GM12878 (cell line): Measurements from ENCODE around the gene MAGT1. TPM values are rescaled to one million over a fixed set of nuclear protein-coding genes. Genes with fewer than 3 reads are reported as not detected.

Experiments used
- ATAC-seq: fragments of 200-7000 bp; cut with Tn5 transposase; 3 replicates; pipeline ENCODE4 v1.9.1; 2020; ENCODE audit warnings: mild to moderate bottlenecking, moderate library complexity
- BruUV-seq: library from RNA; stranded (reverse); fragments of 400-500 nt; replicated peaks from 2 replicates; lab custom pipeline; 2021; lab: Mats Ljungman, UMichigan
- CTCF ChIA-PET: fragments of 300-600 bp; sonication (Branson Sonifier 250); formaldehyde crosslinking; extraction: SDS; loops from one replicate; lab custom pipeline; 2021; ENCODE audit warnings: inconsistent platforms; lab: Yijun Ruan, JAX
- POLR2A ChIA-PET: fragments of 350-600 bp; formaldehyde crosslinking; extraction: SDS; loops from one replicate; lab custom pipeline; 2021; ENCODE audit warnings: inconsistent platforms; lab: Charles Lee
- RAD21 ChIA-PET: fragments of 300-600 bp; sonication (Branson Sonifier 250); formaldehyde crosslinking; loops from one replicate; lab custom pipeline; 2023; ENCODE audit warnings: antibody characterized with exemption; ENCODE audit not compliant: unreplicated experiment; lab: Charles Lee
- SMC1A ChIA-PET: fragments of 300-600 bp; sonication (Branson Sonifier 250); formaldehyde crosslinking; loops from one replicate; lab custom pipeline; 2023; ENCODE audit not compliant: unreplicated experiment, uncharacterized antibody; lab: Charles Lee
- DNase-seq: peaks from one replicate; pipeline ENCODE4 v3.0.0-alpha.2; 2011; ENCODE audit warnings: low read depth, low spot score
- FAIRE-seq: peaks from 3 replicates; lab custom pipeline; 2011; peaks lifted over from hg19 to GRCh38; lab: Jason Lieb, UNC
- H2AFZ ChIP-seq: 2 replicates; pipeline ENCODE4 v1.6.0; 2011; ENCODE audit warnings: low read depth, low read length, control low read depth; ENCODE audit not compliant: control insufficient read depth
- H3K27ac ChIP-seq: 2 replicates; pipeline ENCODE4 v1.5.1; 2011; ENCODE audit warnings: control low read depth; ENCODE audit not compliant: control insufficient read depth, insufficient read depth
- H3K27me3 ChIP-seq, 2 experiments: replicated peaks in 1 of 2; 2 replicates each; pipeline versions ENCODE4 v1.6.0 to v1.6.1; 2011; ENCODE audit warnings: low read length in 1 of 2; ENCODE audit not compliant: control insufficient read depth in 2 of 2, insufficient read depth in 2 of 2
- H3K36me3 ChIP-seq, 2 experiments: 2 replicates each; pipeline ENCODE4 v1.5.1; 2011; ENCODE audit warnings: low read length in 1 of 2; ENCODE audit not compliant: control insufficient read depth in 2 of 2, insufficient read depth in 2 of 2
- H3K4me1 ChIP-seq: 2 replicates; pipeline ENCODE4 v1.6.1; 2011; ENCODE audit warnings: mild to moderate bottlenecking, low read length, moderate library complexity, mixed read lengths; ENCODE audit not compliant: control insufficient read depth, insufficient read depth
- H3K4me2 ChIP-seq: 2 replicates; pipeline ENCODE4 v1.6.0; 2011; ENCODE audit warnings: control low read depth; ENCODE audit not compliant: control insufficient read depth, insufficient read depth
- H3K4me3 ChIP-seq: fragments of 200-600 bp; sonication (generic); 2 replicates; pipeline ENCODE4 v1.5.1; 2016
- H3K79me2 ChIP-seq: 2 replicates; pipeline ENCODE4 v1.6.0; 2011; ENCODE audit warnings: low read length; ENCODE audit not compliant: control insufficient read depth, insufficient read depth
- H3K9ac ChIP-seq: 2 replicates; pipeline ENCODE4 v1.8.0; 2011; ENCODE audit warnings: low read length, control low read depth, mixed read lengths; ENCODE audit not compliant: control insufficient read depth, insufficient read depth
- H3K9me3 ChIP-seq: replicated peaks from 3 replicates; pipeline ENCODE4 v1.5.1; 2011; ENCODE audit warnings: mild to moderate bottlenecking, low read length; ENCODE audit not compliant: control insufficient read depth, insufficient read depth
- H4K20me1 ChIP-seq: 2 replicates; pipeline ENCODE4 v1.6.0; 2011; ENCODE audit not compliant: control insufficient read depth, insufficient read depth
- DPF2 ChIP-seq: fragments of 450-650 bp; IDR thresholded peaks from 2 replicates; pipeline ENCODE4 v1.6.1; 2017; ENCODE audit warnings: mild to moderate bottlenecking
- FOXK2 ChIP-seq: fragments of 450-650 bp; IDR thresholded peaks from 2 replicates; pipeline ENCODE4 v1.6.1; 2017; ENCODE audit warnings: mild to moderate bottlenecking, moderate library complexity
- GATAD2B ChIP-seq: fragments of 450-650 bp; conservative IDR thresholded peaks from 2 replicates; pipeline ENCODE4 v1.6.1; 2017; ENCODE audit warnings: low read depth, mild to moderate bottlenecking, moderate library complexity
- NR2F1 ChIP-seq: fragments of 450-650 bp; conservative IDR thresholded peaks from 2 replicates; pipeline ENCODE4 v1.6.1; 2017; ENCODE audit warnings: mild to moderate bottlenecking
- PAX8 ChIP-seq: fragments of 450-650 bp; IDR thresholded peaks from 2 replicates; pipeline ENCODE4 v1.6.1; 2017; ENCODE audit warnings: mild to moderate bottlenecking, moderate library complexity
- TAF1 ChIP-seq: IDR thresholded peaks from 2 replicates; pipeline ENCODE4 v1.6.1; 2011; ENCODE audit warnings: mild to moderate bottlenecking, low read depth, low read length, borderline replicate concordance
- TBL1XR1 ChIP-seq: IDR thresholded peaks from 2 replicates; pipeline ENCODE4 v1.6.1; 2012; ENCODE audit warnings: low read depth, low read length, improper control_type of control experiment
- WGBS: methylation state at CpG from one replicate; pipeline ENCODE4 v1.1.6; 2016; ENCODE audit warnings: low lambda C conversion rate; ENCODE audit not compliant: insufficient replicate concordance, insufficient coverage; ENCODE audit errors: missing lambda C conversion rate; 5-methylcytosine and 5-hydroxymethylcytosine counted together
- in situ Hi-C: fragments of 300-500 bp; cut with MboI; formaldehyde crosslinking; loops from 9 replicates; pipeline ENCODE4 v1.14.3; 2018; ENCODE audit warnings: mixed read lengths
- intact Hi-C: fragments of 100-400 bp; cut with micrococcal nuclease; formaldehyde crosslinking; loops from one replicate; pipeline ENCODE4 v1.14.2; 2022; ENCODE audit not compliant: unreplicated experiment
- polyA plus RNA-seq, 11 experiments: library from polyadenylated mRNA; depleted of rRNA in 4 of 11; unstranded in 6 of 11; stranded (reverse) in 5 of 11; fragments of >200 nt; fragmentation: Nextera tagmentation in 4 of 11; fragmentation: Illumina TruSeq in 1 of 11; extraction: Ambion mirVana in 4 of 11; extraction: Trizol in 1 of 11; gene quantifications; 1 replicate in 1 of 11; 2 replicates in 10 of 11; pipeline versions ENCODE4 v1.2.1 to v1.2.3, GENCODE V29; 2011 to 2016; ENCODE audit warnings: inconsistent platforms in 2 of 11, missing spikeins in 2 of 11, low read depth in 1 of 11
- total RNA-seq, 4 experiments: library from RNA; depleted of rRNA in 3 of 4; stranded (reverse); fragments of >200 nt in 3 of 4; fragmentation: Illumina TruSeq in 1 of 4; extraction: Trizol in 1 of 4; gene quantifications; 2 replicates each; pipeline versions ENCODE4 v1.2.1 to v1.2.3, GENCODE V29; 2013 to 2021
- TF ChIP-seq, protein P1 (sequence below): fragments of 450-650 bp; IDR thresholded peaks from 2 replicates; pipeline ENCODE4 v1.6.1; 2017; ENCODE audit warnings: antibody characterized with exemption, mild to moderate bottlenecking, moderate library complexity
- TF ChIP-seq, protein P2 (sequence below): fragments of 450-650 bp; IDR thresholded peaks from 2 replicates; pipeline ENCODE4 v1.6.1; 2017; ENCODE audit warnings: borderline replicate concordance
- TF ChIP-seq, protein P3 (sequence below): fragments of 450-650 bp; IDR thresholded peaks from 2 replicates; pipeline ENCODE4 v1.6.1; 2017; ENCODE audit warnings: mild to moderate bottlenecking, moderate library complexity

Gene MAGT1
- total and polyA plus RNA-seq, 10 of the 15 experiments (the other 5 are each of a cell fraction or from before 2014, with no cell fraction given), result 28.0 to 59.1 (median 47.9) TPM

DNA sequence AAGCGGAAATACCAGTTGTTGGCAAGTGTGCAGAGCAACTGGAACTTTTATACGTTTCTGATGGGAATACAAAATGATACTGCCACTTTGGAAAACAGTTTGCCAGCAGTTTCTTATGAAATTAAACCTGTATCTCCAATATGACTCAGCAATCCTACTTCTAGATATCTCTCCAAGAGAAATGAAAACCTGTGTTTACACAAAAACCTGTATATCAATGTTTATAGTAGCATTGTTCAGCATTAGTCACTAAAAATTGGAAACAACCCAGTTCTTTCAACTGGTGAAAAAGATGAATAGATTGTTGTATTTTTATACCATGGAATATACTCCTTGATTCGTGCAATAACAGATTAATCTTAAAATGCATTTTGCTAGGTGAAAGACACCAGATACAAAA lies 42.1 kb upstream of the MAGT1 start:
- ATAC-seq (no peak), FAIRE-seq (no peak), DNase-seq (no peak)
- Histone ChIP-seq H3K79me2 (no peaks in the 10 kb centered on the region), H3K27me3 (no peaks in the 10 kb centered on the region), H3K9ac (no peak overlapping the region), H3K9me3 (no peaks in the 10 kb centered on the region), H3K27ac (no peak overlapping the region), H3K36me3 (no peaks in the 10 kb centered on the region), H3K4me2 (no peak overlapping the region), H3K4me3 (no peak overlapping the region), H2AFZ (no peak overlapping the region), H3K4me1 (no peaks in the 10 kb centered on the region), H4K20me1 (no peaks in the 10 kb centered on the region)
- RAD21 ChIA-PET, result no interaction called here
- POLR2A ChIA-PET, result no interaction called here
- BruUV-seq, result no TSS peak
- CTCF ChIA-PET, result no interaction called here
- in situ Hi-C loops (no loop called here), intact Hi-C loops (no loop called here)
- 44% methylated on average over 3 of the region's 3 CpGs for WGBS
- SMC1A ChIA-PET, result interaction anchor here (0.9 kb wide), 1 partner anchor 26 kb away, joined by 3 read pairs; no protein-coding TSS in a partner anchor
- TF ChIP-seq, protein P1, sequence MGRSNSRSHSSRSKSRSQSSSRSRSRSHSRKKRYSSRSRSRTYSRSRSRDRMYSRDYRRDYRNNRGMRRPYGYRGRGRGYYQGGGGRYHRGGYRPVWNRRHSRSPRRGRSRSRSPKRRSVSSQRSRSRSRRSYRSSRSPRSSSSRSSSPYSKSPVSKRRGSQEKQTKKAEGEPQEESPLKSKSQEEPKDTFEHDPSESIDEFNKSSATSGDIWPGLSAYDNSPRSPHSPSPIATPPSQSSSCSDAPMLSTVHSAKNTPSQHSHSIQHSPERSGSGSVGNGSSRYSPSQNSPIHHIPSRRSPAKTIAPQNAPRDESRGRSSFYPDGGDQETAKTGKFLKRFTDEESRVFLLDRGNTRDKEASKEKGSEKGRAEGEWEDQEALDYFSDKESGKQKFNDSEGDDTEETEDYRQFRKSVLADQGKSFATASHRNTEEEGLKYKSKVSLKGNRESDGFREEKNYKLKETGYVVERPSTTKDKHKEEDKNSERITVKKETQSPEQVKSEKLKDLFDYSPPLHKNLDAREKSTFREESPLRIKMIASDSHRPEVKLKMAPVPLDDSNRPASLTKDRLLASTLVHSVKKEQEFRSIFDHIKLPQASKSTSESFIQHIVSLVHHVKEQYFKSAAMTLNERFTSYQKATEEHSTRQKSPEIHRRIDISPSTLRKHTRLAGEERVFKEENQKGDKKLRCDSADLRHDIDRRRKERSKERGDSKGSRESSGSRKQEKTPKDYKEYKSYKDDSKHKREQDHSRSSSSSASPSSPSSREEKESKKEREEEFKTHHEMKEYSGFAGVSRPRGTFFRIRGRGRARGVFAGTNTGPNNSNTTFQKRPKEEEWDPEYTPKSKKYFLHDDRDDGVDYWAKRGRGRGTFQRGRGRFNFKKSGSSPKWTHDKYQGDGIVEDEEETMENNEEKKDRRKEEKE, result no peak
- TF ChIP-seq, all 136 proteins: peak for 0

DNA sequence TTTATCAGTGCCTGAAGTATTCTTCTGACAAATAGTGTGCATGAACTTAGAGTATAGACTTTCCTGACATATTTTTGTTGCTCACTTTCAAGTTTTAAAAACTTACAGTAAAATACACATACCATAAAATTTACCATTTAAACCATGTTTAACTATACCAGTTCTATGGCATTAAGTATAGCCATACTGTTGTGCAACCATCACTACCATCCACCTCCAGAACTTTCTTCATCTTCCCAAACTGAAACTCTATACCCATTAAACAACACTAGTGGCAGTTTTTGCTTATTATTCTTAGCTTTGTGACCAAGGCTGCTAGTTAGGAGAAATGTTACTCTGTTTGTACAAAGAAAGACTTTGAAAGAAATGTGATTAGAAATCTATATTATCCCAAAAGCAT lies 41.1 kb upstream of the MAGT1 start:
- H4K20me1 ChIP-seq, result no peaks in the 10 kb centered on the region
- H3K4me3 ChIP-seq, result no peak overlapping the region
- H3K9ac ChIP-seq, result no peak overlapping the region
- BruUV-seq, result no TSS peak
- no peaks in the 10 kb centered on the region for H3K4me1 ChIP-seq
- H3K9me3 ChIP-seq, result no peaks in the 10 kb centered on the region
- H2AFZ ChIP-seq, result no peak overlapping the region
- ChIA-PET RAD21 (interaction anchor here (1.1 kb wide), 1 partner anchor 24 kb away, joined by 3 read pairs; no protein-coding TSS in a partner anchor), SMC1A (interaction anchor here (0.9 to 1.5 kb wide), 3 partner anchors 8 to 89 kb away, joined by 3 to 4 read pairs (median 4); no protein-coding TSS in a partner anchor), POLR2A (no interaction called here), CTCF (no interaction called here)
- H3K36me3 ChIP-seq, result no peaks in the 10 kb centered on the region
- H3K27ac ChIP-seq, result no peak overlapping the region
- no peak for ATAC-seq
- in situ Hi-C loops, result no loop called here
- intact Hi-C loops, result no loop called here
- no peak for FAIRE-seq
- no peak overlapping the region for H3K4me2 ChIP-seq
- no peak for DNase-seq
- H3K27me3 ChIP-seq, result no peaks in the 10 kb centered on the region
- H3K79me2 ChIP-seq, result no peaks in the 10 kb centered on the region
- TF ChIP-seq PAX8 (no peak), NR2F1 (no peak), DPF2 (no peak), TBL1XR1 (no peak), FOXK2 (no peak), GATAD2B (no peak), TAF1 (no peak)
- TF ChIP-seq, protein P2, sequence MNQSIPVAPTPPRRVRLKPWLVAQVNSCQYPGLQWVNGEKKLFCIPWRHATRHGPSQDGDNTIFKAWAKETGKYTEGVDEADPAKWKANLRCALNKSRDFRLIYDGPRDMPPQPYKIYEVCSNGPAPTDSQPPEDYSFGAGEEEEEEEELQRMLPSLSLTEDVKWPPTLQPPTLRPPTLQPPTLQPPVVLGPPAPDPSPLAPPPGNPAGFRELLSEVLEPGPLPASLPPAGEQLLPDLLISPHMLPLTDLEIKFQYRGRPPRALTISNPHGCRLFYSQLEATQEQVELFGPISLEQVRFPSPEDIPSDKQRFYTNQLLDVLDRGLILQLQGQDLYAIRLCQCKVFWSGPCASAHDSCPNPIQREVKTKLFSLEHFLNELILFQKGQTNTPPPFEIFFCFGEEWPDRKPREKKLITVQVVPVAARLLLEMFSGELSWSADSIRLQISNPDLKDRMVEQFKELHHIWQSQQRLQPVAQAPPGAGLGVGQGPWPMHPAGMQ, result no peak
- TF ChIP-seq, protein P3, sequence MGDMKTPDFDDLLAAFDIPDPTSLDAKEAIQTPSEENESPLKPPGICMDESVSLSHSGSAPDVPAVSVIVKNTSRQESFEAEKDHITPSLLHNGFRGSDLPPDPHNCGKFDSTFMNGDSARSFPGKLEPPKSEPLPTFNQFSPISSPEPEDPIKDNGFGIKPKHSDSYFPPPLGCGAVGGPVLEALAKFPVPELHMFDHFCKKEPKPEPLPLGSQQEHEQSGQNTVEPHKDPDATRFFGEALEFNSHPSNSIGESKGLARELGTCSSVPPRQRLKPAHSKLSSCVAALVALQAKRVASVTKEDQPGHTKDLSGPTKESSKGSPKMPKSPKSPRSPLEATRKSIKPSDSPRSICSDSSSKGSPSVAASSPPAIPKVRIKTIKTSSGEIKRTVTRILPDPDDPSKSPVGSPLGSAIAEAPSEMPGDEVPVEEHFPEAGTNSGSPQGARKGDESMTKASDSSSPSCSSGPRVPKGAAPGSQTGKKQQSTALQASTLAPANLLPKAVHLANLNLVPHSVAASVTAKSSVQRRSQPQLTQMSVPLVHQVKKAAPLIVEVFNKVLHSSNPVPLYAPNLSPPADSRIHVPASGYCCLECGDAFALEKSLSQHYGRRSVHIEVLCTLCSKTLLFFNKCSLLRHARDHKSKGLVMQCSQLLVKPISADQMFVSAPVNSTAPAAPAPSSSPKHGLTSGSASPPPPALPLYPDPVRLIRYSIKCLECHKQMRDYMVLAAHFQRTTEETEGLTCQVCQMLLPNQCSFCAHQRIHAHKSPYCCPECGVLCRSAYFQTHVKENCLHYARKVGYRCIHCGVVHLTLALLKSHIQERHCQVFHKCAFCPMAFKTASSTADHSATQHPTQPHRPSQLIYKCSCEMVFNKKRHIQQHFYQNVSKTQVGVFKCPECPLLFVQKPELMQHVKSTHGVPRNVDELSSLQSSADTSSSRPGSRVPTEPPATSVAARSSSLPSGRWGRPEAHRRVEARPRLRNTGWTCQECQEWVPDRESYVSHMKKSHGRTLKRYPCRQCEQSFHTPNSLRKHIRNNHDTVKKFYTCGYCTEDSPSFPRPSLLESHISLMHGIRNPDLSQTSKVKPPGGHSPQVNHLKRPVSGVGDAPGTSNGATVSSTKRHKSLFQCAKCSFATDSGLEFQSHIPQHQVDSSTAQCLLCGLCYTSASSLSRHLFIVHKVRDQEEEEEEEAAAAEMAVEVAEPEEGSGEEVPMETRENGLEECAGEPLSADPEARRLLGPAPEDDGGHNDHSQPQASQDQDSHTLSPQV, result no peak
